Kidney epithelial cell (primary cell): ENCODE measurements around the gene ZSCAN25. TPM values are rescaled to one million over a fixed set of nuclear protein-coding genes. Genes with fewer than 3 reads are reported as not detected.
A peak's percentile ranks its signal among the peaks of the same experiment; 100 is the strongest.

ENCODE experiments used
- DNase-seq: peaks from one replicate; pipeline ENCODE4 v3.0.0-alpha.2; 2010; ENCODE audit warnings: low read depth
- H3K27me3 ChIP-seq: 2 replicates; pipeline ENCODE4 v1.6.0; 2011; ENCODE audit warnings: low read length; ENCODE audit not compliant: control insufficient read depth, insufficient read depth
- H3K36me3 ChIP-seq: 2 replicates; pipeline ENCODE4 v1.5.1; 2011; ENCODE audit warnings: low read length; ENCODE audit not compliant: control insufficient read depth, insufficient read depth
- H3K4me3 ChIP-seq: 2 replicates; pipeline ENCODE4 v1.5.1; 2011; ENCODE audit warnings: low read depth, mild to moderate bottlenecking, control low read depth, low read length
- total RNA-seq: library from RNA; depleted of rRNA; stranded (reverse); fragments of >200 nt; gene quantifications from 2 replicates; pipeline ENCODE4 v1.2.3, GENCODE V29; 2015
- TF ChIP-seq, protein P1 (sequence below): IDR thresholded peaks from 2 replicates; pipeline ENCODE4 v1.5.1; 2011; ENCODE audit warnings: mild to moderate bottlenecking, moderate library complexity, low read length, control low read depth, inconsistent platforms; ENCODE audit not compliant: insufficient read depth, poor library complexity, severe bottlenecking

Gene ZSCAN25
- total RNA-seq, 1 donor from 2014 or later: 12.9 TPM

DNA sequence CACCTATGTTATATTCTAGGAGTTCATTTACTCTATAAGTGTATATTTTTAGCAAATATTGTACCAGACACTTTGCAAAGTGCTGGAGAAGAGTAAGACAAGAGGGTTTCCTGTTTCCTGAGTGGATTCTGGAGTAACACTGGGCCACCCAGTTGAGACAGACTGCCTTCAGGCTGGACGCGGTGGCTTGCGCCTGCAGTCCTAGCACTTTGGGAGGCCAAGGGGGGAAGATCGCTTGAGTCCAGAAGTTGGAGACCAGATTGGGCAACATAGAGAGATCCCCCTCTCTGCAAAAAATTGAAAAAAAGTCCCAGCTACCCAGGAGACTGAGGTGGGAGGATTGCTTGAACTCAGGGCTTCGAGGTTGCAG is 772 bp upstream of the ZSCAN25 start:
- TF ChIP-seq, protein P1, sequence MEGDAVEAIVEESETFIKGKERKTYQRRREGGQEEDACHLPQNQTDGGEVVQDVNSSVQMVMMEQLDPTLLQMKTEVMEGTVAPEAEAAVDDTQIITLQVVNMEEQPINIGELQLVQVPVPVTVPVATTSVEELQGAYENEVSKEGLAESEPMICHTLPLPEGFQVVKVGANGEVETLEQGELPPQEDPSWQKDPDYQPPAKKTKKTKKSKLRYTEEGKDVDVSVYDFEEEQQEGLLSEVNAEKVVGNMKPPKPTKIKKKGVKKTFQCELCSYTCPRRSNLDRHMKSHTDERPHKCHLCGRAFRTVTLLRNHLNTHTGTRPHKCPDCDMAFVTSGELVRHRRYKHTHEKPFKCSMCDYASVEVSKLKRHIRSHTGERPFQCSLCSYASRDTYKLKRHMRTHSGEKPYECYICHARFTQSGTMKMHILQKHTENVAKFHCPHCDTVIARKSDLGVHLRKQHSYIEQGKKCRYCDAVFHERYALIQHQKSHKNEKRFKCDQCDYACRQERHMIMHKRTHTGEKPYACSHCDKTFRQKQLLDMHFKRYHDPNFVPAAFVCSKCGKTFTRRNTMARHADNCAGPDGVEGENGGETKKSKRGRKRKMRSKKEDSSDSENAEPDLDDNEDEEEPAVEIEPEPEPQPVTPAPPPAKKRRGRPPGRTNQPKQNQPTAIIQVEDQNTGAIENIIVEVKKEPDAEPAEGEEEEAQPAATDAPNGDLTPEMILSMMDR: no peak
- DNase-seq: no peak
- no peaks in the 10 kb centered on the region for H3K27me3 ChIP-seq
- H3K36me3 ChIP-seq: peaks cover 2% of the 10 kb centered on the region
- peak overlapping the region; percentile 96 for H3K4me3 ChIP-seq

DNA sequence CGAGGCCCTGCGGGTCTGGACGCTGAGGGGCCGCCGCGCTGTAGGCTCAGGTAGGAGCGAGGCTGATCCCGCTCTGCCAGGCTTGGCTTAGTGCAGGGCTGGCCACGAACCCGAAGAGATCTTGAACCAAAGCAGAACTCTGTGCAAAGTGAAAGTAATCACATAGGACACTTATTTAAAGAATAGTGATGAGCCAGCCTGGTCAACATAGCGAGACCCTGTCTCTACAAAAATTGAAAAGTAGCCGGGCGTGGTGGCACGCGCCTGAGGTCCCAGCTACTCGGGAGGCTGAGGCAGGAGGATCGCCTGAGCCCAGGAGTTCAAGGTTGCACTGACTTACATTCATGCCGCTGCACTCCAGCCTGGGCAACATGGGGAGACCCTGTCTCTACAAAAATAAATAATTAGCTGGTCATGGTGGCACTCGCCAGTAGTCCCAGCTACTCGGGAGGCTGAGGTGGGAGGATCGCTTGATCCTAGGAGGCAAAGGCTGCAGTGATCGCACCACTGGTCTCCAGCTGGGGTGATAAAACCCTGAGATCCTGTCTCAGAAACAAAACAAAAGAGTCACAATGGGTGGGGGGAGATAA is 541 bp downstream of the ZSCAN25 start:
- Histone ChIP-seq H3K4me3 (peak overlapping the region; percentile 96), H3K27me3 (no peaks in the 10 kb centered on the region), H3K36me3 (peaks cover 2% of the 10 kb centered on the region)
- no peak for DNase-seq
- TF ChIP-seq, protein P1: no peak

DNA sequence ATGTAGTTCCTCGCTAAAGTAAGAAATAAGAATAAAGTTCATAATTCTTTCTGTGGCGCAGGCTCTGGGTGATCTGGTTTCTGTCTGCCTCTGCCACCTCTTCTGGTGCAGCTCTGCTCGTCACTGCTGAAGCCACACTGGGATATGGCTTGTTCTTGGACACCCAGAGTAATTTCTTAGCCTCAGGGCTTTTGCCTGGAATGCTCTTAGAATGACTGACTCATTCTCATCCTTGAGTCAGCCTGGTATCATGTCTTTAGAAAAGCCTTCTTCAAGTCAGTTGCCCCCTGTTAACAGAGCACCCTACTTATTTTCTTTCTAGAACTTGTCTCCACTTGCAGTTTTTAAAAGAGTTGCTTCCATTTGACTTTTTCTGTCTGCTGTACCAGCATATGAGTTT is 2.0 kb downstream of the ZSCAN25 start:
- TF ChIP-seq, protein P1: no peak
- Histone ChIP-seq H3K27me3 (no peaks in the 10 kb centered on the region), H3K4me3 (no peak overlapping the region), H3K36me3 (peaks cover 4% of the 10 kb centered on the region)
- no peak for DNase-seq

DNA sequence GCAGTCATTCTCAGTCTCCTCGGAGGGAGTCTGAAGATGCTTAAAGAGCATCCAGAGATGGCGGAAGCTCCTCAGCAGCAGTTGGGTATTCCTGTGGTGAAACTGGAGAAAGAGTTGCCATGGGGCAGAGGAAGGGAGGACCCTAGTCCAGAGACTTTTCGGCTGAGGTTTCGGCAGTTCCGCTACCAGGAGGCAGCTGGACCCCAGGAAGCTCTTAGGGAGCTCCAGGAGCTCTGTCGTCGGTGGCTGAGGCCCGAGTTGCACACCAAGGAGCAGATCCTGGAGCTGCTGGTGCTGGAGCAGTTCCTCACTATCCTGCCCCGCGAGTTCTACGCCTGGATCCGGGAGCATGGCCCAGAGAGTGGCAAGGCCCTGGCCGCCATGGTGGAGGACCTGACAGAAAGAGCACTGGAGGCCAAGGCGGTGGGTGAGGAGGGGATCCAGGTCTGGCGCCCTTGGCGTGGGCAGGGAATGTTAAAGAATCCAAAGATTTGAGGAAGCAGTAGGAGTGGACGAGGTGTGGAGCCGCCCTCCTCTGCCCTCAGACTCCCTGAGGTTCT is 2.9 kb downstream of the ZSCAN25 start:
- Histone ChIP-seq H3K27me3 (no peaks in the 10 kb centered on the region), H3K36me3 (peaks cover 8% of the 10 kb centered on the region), H3K4me3 (no peak overlapping the region)
- TF ChIP-seq, protein P1: no peak
- DNase-seq: no peak

DNA sequence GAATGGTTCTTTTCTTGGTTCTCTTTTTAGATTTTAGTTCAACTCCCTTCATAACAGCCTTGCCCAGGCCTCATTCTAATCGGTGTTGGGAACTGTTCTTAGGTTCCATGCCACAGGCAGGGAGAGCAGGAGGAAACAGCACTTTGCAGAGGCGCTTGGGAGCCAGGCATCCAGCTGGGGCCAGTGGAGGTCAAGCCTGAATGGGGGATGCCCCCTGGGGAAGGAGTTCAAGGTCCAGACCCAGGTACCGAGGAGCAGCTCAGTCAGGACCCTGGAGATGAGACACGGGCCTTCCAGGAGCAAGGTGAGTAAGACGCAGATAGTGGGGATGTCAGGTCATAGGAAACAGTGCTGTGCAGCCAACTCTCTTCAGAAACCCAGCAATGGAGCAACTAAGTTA is 4.5 kb downstream of the ZSCAN25 start:
- TF ChIP-seq, protein P1: no peak
- H3K27me3 ChIP-seq: no peaks in the 10 kb centered on the region
- no peak overlapping the region for H3K4me3 ChIP-seq
- peaks cover 10% of the 10 kb centered on the region for H3K36me3 ChIP-seq
- DNase-seq: no peak

DNA sequence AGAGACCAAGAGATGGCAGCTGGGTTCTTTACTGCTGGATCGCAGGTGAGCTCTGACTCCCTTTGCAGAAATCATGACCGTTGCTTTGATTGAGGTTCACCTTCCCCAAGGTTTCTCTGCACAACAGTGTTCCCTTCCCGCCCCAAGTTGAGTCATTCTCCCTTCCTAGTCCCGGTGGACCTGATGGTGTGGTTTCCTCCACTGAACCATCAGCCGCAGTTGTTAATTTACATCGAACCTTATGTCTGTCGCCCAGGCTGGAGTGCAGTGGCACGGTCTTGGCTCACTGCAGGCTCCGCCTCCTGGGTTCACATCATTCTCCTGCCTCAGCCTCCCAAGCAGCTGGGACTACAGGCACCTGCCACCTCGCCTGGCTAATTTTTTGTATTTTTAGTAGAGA is 5.8 kb downstream of the ZSCAN25 start:
- no peak for DNase-seq
- TF ChIP-seq, protein P1: no peak
- H3K27me3 ChIP-seq: no peaks in the 10 kb centered on the region
- H3K36me3 ChIP-seq: peaks cover 10% of the 10 kb centered on the region
- no peak overlapping the region for H3K4me3 ChIP-seq
